ENCODE measurements around the gene ANTXRL.

DNA sequence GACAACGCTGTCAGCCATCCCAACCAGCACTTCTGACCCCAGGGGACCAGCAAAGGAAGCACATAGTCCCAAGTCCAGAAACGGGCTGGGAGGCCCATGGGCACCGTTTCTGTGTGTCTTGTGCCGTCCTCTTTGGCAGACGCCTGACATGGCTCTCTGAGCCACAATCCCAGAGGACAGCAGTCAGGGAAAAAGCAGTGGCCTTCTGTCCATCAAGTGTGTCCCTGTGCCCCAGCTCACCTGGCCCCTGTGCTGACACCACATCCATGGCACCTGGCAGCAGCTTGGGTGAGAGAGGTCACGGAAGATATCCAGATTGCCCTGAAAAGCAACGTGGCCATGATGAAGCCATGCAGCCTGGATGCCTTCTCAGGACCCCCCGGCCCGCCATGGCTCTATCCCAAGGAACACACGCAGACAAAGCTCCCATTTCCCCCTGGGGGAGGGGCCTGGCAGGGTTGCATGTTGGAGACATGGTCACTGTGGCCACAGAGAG lies 38.1 kb upstream of the ANTXRL start:
- TF ChIP-seq NFIC (IDR thresholded peaks at IDR 0.05) (no peak), YY1 (IDR thresholded peaks at IDR 0.05; ENCODE audit: low read depth) (no peak), USF1 (IDR thresholded peaks at IDR 0.05) (no peak), EP300 (IDR thresholded peaks at IDR 0.05; ENCODE audit: borderline replicate concordance) (no peak), RAD21 (IDR thresholded peaks at IDR 0.05; ENCODE audit: low read depth) (no peak), MAX (IDR thresholded peaks at IDR 0.05) (no peak), TEAD4 (IDR thresholded peaks at IDR 0.05) (no peak), TAF1 (IDR thresholded peaks at IDR 0.05; ENCODE audit: low read depth) (no peak), CEBPB (IDR thresholded peaks at IDR 0.05) (no peak), TCF12 (IDR thresholded peaks at IDR 0.05; ENCODE audit: low read depth) (no peak), FOXM1 (IDR thresholded peaks at IDR 0.05; ENCODE audit: borderline replicate concordance, low read depth) (no peak), ZBTB7A (IDR thresholded peaks at IDR 0.05; ENCODE audit: low read depth) (no peak), CREB1 (IDR thresholded peaks at IDR 0.05; ENCODE audit: low read depth) (no peak)

Measured in Ishikawa (cell line).